Spleen (tissue), 11 donors: ENCODE data around the gene KLHL41. TPM values are rescaled to one million over a fixed set of nuclear protein-coding genes. Genes with fewer than 3 reads are reported as not detected.
"Not testable (repeated sequence)": the region's sequence is repeated elsewhere in the genome, so short reads cannot be mapped to it uniquely, and the experiment has no call there.

Experiments
- DNase-seq: peaks from one replicate; pipeline ENCODE4 v3.0.0-alpha.2; 2020
- H3K27ac ChIP-seq, 8 donors: fragments of 200-600 bp; sonication (generic) in 7 of 8; 1 replicate in 4 of 8; 2 replicates in 4 of 8; pipeline versions ENCODE4 v1.5.0 to v1.8.0; 2016 to 2021; ENCODE audit warnings: inconsistent platforms in 4 of 8, mild to moderate bottlenecking in 4 of 8, moderate library complexity in 1 of 8
- H3K27me3 ChIP-seq, 7 donors: fragments of 200-600 bp; sonication (generic) in 6 of 7; replicated peaks in 1 of 7; 1 replicate in 4 of 7; 2 replicates in 3 of 7; pipeline versions ENCODE4 v1.5.0 to v1.8.0; 2016 to 2021; ENCODE audit warnings: inconsistent platforms in 3 of 7, mild to moderate bottlenecking in 1 of 7
- H3K36me3 ChIP-seq, 6 donors: fragments of 200-600 bp; sonication (generic) in 5 of 6; 1 replicate in 4 of 6; 2 replicates in 2 of 6; pipeline versions ENCODE4 v1.5.0 to v1.8.0; 2016 to 2021; ENCODE audit warnings: inconsistent platforms in 2 of 6
- H3K4me1 ChIP-seq, 6 donors: fragments of 200-600 bp; sonication (generic) in 5 of 6; 1 replicate in 3 of 6; 2 replicates in 3 of 6; pipeline versions ENCODE4 v1.5.0 to v1.8.0; 2016 to 2021; ENCODE audit warnings: inconsistent platforms in 3 of 6
- H3K4me3 ChIP-seq, 8 donors: fragments of 200-600 bp; sonication (generic) in 7 of 8; 1 replicate in 4 of 8; 2 replicates in 4 of 8; pipeline versions ENCODE4 v1.5.0 to v1.8.0; 2016 to 2021; ENCODE audit warnings: inconsistent platforms in 4 of 8, mild to moderate bottlenecking in 4 of 8, moderate library complexity in 2 of 8
- H3K9me3 ChIP-seq, 8 donors: fragments of 200-600 bp; sonication (generic) in 7 of 8; 1 replicate in 4 of 8; 2 replicates in 4 of 8; pipeline versions ENCODE4 v1.5.0 to v1.8.0; 2016 to 2021; ENCODE audit warnings: inconsistent platforms in 4 of 8
- POLR2A ChIP-seq, 3 donors: fragments of 450-650 bp; IDR thresholded peaks; one replicate each; pipeline ENCODE4 v1.5.1; 2017; ENCODE audit warnings: antibody characterized with exemption in 3 of 3, mild to moderate bottlenecking in 1 of 3
- POLR2AphosphoS5 ChIP-seq, 3 donors: sonication (generic); formaldehyde crosslinking; IDR thresholded peaks; one replicate each; pipeline ENCODE4 v1.5.1; 2017; ENCODE audit warnings: antibody characterized with exemption in 3 of 3
- WGBS, 5 donors: extraction: QIAGEN DNeasy Blood & Tissue Kit in 3 of 5; methylation state at CpG; one replicate each; pipeline versions ENCODE4 v1.1.5 to v1.1.7; 2013 to 2018; 5-methylcytosine and 5-hydroxymethylcytosine counted together
- intact Hi-C: fragments of 100-400 bp; cut with DNase I; formaldehyde crosslinking; loops from one replicate; pipeline ENCODE4 v1.15.0; 2023; ENCODE audit warnings: low total_unique reads
- polyA plus RNA-seq, 3 donors: library from polyadenylated mRNA; stranded (reverse); fragments of 200-250 nt; gene quantifications; one replicate each; pipeline ENCODE4 v1.2.1, GENCODE V29; 2013
- total RNA-seq, 7 donors: library from RNA; depleted of rRNA in 3 of 7; stranded (reverse); fragments of >200 nt in 3 of 7; fragmentation: NEBNext Ultra II Directional in 4 of 7; extraction: Animal tissue kit (Norgen Biotek cat#: 25700) in 4 of 7; gene quantifications; one replicate each; pipeline versions ENCODE4 v1.1.0 to v1.2.1, GENCODE V29; 2016 to 2021
- TF ChIP-seq, protein P1 (sequence below), 11 experiments: fragments of 200-600 bp in 7 of 11; fragments of 450-650 bp in 4 of 11; sonication (generic) in 4 of 11; IDR thresholded peaks in 8 of 11; conservative IDR thresholded peaks in 3 of 11; 1 replicate in 7 of 11; 2 replicates in 4 of 11; pipeline versions ENCODE4 v1.4.0 to v1.8.0; 2016 to 2021; ENCODE audit warnings: antibody characterized with exemption in 11 of 11, inconsistent platforms in 4 of 11, mild to moderate bottlenecking in 1 of 11
- donor health status: healthy with polysubstance abuse.
- donor health status: DM: no; HTN: no; CAD: no; lungs with moderate emphysema.
- donor health status: DM: no; HTN: no; CAD: no.
- donor health status: Bipolar disorder and iron deficiency.
- donor health status: healthy.
- donor health status: DM: no; HTN: no; CAD: no.
- donor health status: DM: yes; HTN: yes; CAD: no.

Gene KLHL41
- total and polyA plus RNA-seq, 10 donors, result 0.30 to 1.0 (median 0.68) TPM

DNA sequence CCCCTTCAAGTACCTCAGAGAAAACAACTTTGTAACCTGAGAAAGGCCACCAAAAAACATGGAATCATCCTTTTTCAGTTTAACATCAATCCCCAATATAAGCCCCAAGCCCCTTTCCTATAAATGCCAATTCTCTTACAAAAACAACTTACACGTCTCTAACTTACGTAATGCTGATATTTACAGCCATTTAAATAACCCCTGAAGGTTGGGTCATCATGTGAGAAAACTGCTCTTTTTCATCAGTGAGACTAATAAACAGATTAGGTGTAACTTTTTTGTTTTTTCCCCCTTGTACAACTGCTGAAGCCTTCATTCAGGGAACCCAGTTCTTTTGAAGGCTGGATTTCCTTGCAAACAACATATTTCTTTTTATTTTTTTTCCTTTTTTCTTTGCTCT, 60.4 kb downstream of the KLHL41 start:
- no peak overlapping the region for H3K4me3 ChIP-seq
- H3K9me3 ChIP-seq, result no peaks in the 10 kb centered on the region
- no peaks in the 10 kb centered on the region for H3K27me3 ChIP-seq
- H3K36me3 ChIP-seq, result peaks cover 0 to 41% (median 3%) of the 10 kb centered on the region in 6 donors
- H3K4me1 ChIP-seq, result peaks cover 0 to 38% (median 18%) of the 10 kb centered on the region in 6 donors
- no peak overlapping the region for H3K27ac ChIP-seq
- intact Hi-C loops, result no loop called here
- no peak for TF ChIP-seq POLR2A (IDR thresholded peaks at IDR 0.05)
- TF ChIP-seq, protein P1, sequence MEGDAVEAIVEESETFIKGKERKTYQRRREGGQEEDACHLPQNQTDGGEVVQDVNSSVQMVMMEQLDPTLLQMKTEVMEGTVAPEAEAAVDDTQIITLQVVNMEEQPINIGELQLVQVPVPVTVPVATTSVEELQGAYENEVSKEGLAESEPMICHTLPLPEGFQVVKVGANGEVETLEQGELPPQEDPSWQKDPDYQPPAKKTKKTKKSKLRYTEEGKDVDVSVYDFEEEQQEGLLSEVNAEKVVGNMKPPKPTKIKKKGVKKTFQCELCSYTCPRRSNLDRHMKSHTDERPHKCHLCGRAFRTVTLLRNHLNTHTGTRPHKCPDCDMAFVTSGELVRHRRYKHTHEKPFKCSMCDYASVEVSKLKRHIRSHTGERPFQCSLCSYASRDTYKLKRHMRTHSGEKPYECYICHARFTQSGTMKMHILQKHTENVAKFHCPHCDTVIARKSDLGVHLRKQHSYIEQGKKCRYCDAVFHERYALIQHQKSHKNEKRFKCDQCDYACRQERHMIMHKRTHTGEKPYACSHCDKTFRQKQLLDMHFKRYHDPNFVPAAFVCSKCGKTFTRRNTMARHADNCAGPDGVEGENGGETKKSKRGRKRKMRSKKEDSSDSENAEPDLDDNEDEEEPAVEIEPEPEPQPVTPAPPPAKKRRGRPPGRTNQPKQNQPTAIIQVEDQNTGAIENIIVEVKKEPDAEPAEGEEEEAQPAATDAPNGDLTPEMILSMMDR (IDR thresholded peaks at IDR 0.05 in 8 of 11, conservative IDR thresholded peaks at IDR 0.05 in 3 of 11), result no peak
- no peak for TF ChIP-seq POLR2AphosphoS5 (IDR thresholded peaks at IDR 0.05)
- WGBS, 5 donors, result 74 to 95% (median 82%) methylated on average over 2 of the region's 2 CpGs
- DNase-seq, result no peak

DNA sequence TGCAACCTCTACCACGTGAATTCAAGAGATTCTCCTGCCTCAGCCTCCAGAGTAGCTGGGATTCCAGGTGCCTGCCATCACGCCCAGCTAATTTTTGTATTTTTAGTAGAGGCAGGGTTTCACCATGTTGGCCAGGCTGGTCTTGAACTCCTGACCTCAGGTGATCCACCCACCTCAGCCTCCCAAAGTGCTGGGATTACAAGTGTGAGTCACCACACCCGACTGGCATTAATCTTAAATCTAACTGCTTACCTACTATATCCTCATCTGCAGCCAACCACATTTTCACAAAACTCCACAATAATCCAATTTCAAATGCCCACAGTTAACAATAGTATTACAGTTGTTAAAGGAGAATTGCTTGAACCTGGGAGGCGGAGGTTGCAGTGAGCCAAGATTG, 61.2 kb downstream of the KLHL41 start:
- H3K4me3 ChIP-seq, H3K9me3 ChIP-seq, DNase-seq, H3K27ac ChIP-seq, intact Hi-C loops, H3K27me3 ChIP-seq: not testable (repeated sequence)
- WGBS, 5 donors, result 92 to 98% (median 94%) methylated on average over 4 of the region's 4 CpGs
- Histone ChIP-seq H3K36me3 (peaks cover 0 to 34% (median 3%) of the 10 kb centered on the region in 6 donors), H3K4me1 (peaks cover 0 to 38% (median 18%) of the 10 kb centered on the region in 6 donors)

DNA sequence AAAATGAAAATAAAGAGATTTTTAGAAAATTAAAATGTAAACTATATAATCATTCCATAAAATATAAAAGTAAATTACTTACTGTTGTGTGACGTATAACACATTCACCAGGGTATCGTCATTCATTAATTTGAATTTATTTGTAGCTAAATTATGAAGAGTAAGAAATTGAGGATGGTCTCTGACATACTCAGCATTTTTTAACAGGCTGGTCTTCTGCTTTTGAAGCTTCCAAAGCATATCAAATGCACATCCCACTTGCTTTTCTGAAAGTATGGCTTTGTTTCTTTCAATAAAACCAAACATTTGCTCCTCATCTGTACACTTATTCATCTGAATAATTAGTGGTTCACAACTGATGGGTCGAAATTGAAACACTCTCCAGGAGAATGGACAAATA, 62.1 kb downstream of the KLHL41 start:
- H3K27ac ChIP-seq, result no peak overlapping the region
- H3K4me1 ChIP-seq, result peaks cover 0 to 38% (median 18%) of the 10 kb centered on the region in 6 donors
- intact Hi-C loops, result no loop called here
- no peaks in the 10 kb centered on the region for H3K27me3 ChIP-seq
- no peaks in the 10 kb centered on the region for H3K9me3 ChIP-seq
- DNase-seq, result no peak
- TF ChIP-seq POLR2AphosphoS5 (IDR thresholded peaks at IDR 0.05) (no peak), POLR2A (IDR thresholded peaks at IDR 0.05) (no peak)
- TF ChIP-seq, protein P1 (IDR thresholded peaks at IDR 0.05 in 8 of 11, conservative IDR thresholded peaks at IDR 0.05 in 3 of 11), result no peak
- peaks cover 0 to 26% (median 0%) of the 10 kb centered on the region in 6 donors for H3K36me3 ChIP-seq
- no peak overlapping the region for H3K4me3 ChIP-seq
- WGBS, 5 donors, result 92 to 98% (median 94%) methylated on average over 3 of the region's 3 CpGs

DNA sequence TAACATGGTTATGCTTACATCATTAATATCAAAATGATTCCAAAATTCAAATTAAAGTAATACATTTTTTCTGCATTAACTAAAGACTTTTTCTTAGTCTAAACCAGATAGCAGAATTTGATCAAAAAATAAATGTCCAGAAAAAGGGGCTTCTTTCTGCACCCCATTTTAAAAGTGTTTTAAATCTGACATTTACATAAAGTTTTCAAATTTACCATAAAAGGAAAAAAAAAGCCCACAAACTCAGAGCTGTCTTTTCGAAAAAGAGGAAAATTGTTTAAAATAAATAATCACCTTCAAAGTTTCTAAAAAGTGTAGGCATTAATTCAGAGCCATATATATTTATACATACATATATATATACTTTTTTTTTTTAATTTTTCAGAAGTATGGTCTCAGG, 62.7 kb downstream of the KLHL41 start:
- intact Hi-C loops, result no loop called here
- no peak for DNase-seq
- WGBS, 5 donors, result 63 to 86% (median 70%) methylated on average over 1 of the region's 1 CpG
- H3K9me3 ChIP-seq, result no peaks in the 10 kb centered on the region
- no peaks in the 10 kb centered on the region for H3K27me3 ChIP-seq
- peak overlapping the region in 1 of 8 donors; percentile 68 for H3K4me3 ChIP-seq
- TF ChIP-seq, protein P1 (IDR thresholded peaks at IDR 0.05 in 8 of 11, conservative IDR thresholded peaks at IDR 0.05 in 3 of 11), result no peak
- TF ChIP-seq POLR2A (IDR thresholded peaks at IDR 0.05), result no peak
- no peak for TF ChIP-seq POLR2AphosphoS5 (IDR thresholded peaks at IDR 0.05)
- peaks cover 0 to 22% (median 0%) of the 10 kb centered on the region in 6 donors for H3K36me3 ChIP-seq
- no peak overlapping the region for H3K27ac ChIP-seq
- peaks cover 0 to 38% (median 18%) of the 10 kb centered on the region in 6 donors for H3K4me1 ChIP-seq

DNA sequence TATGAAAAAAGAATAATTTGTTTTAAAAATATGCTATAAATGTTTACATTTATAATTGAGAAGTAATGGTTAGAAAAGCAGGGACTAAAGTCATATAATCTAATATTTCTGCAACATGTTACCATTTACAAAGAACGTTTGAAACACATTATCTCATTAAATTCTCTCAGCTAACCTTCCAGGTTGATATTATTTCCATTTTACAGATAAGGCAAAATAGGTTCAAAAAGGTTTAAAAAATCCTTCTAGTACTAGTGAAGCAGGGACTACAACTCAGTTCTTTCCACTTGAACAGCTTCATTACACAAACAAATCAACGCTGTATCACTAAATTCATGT, 63.3 kb downstream of the KLHL41 start:
- Histone ChIP-seq H3K27ac (peak overlapping the region in 5 of 8 donors; percentile 59 to 85 (median 77)), H3K4me3 (peak overlapping the region; percentile 57 to 95 (median 75)), H3K36me3 (peaks cover 0 to 22% (median 0%) of the 10 kb centered on the region in 6 donors), H3K4me1 (peaks cover 0 to 38% (median 18%) of the 10 kb centered on the region in 6 donors), H3K9me3 (no peaks in the 10 kb centered on the region), H3K27me3 (no peaks in the 10 kb centered on the region)
- no peak for DNase-seq
- intact Hi-C loops, result no loop called here
- WGBS, 5 donors, result 15 to 30% (median 17%) methylated on average over 2 of the region's 2 CpGs
- TF ChIP-seq, protein P1 (IDR thresholded peaks at IDR 0.05 in 8 of 11, conservative IDR thresholded peaks at IDR 0.05 in 3 of 11), result no peak
- TF ChIP-seq POLR2AphosphoS5 (IDR thresholded peaks at IDR 0.05) (no peak), POLR2A (IDR thresholded peaks at IDR 0.05) (no peak)
